NCI-H146 (cell line): ENCODE results near the gene SYS1.
A peak's percentile ranks its signal among the peaks of the same experiment; 100 is the strongest.

Experiments used
- DNase-seq: peaks from one replicate; lab custom pipeline; 2025; lab: John Stamatoyannopoulos, UW

The SYS1 gene

DNA sequence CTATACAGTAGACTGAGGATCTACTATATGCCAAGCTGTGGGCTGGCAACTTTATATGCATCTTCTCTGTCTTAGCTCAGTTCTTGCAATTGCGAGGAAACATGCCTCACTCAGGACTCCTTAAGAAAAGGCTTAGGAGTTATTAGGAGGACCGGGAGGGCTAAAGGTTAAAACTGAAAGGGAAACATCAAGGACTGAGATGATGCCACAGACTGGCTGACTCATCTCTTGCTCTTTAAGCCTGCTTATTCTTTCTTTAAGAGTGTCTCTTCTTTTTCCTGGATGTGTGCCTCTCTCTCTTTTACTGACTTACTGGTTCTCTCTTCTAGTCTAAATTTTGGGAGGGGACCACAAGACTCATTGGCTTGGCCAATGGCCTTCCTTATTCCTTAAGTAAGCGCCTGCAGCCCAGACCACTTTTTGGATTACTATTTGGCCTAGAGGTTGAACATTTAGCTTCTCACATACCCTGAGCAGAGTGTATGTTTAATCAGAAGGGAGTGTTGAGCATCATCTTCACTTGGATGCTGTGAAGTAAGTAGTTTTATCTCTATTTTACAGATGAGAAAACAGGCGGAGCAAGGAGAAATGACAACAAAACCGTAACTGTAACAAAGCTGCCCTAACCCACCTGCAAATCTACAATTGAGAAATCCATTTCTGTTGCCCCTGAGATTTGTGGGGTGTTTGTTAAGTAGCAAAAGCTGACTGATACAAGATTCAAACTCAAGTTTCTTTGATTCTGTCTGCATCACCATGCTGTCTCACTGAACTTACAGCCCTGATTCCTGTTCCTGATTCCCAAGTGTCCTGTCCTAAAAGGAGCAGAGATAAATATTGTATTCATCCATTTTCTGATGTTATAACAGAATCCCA, 7.5 kb upstream of the SYS1 start:
- DNase-seq: no peak

DNA sequence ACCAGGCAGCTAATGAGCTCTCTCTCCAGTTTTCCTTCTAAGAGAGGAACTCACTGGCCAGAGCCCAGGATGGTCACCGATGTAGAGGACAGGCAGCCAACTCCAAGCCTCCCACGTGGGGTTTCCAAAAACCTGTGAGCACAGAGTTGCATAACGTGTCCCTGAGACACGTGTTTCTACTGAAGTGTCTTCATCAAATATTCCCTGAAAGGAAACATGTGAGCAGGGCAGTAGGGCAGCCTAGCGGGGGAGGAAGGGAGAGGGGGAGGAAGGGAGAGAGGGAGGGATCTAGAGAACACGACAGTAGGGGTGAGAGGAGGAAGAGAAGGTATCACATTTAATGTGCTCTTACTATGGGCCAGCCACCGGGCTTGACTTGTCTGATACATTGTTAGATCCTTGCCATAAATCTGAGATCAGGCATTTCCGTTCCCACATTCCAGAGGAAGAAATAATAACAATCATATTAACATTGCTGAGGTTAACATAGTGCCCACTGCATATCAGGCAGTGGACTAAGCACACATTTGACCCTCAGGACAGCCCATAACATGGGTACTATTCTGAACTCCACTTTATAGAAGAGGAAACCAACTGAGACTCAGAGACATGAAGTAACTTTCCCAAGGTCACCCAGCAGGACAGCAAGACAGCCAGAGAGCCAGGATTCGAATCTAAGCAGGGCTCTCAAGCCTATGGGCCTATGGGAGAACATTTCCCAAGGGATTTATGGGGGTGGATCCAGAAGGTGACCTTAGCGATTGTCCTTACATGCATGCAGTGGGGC, 4.5 kb upstream of the SYS1 start:
- no peak for DNase-seq

DNA sequence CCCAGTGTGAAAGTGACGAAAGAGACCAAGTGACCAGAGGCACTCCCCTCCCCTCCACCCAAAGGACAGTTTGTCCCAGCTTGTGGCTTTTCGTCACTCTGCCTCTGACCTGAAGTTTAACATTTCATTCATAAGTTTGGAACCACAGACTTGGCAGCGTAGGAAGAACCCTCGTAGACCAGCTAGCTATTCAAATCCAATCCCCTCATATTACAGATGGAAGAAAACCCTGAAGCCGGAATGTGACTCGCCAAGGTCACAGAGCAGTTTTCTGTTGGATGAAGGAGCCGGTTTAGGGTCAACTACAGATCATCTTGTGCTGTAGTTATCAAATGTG, 3.9 kb upstream of the SYS1 start:
- no peak for DNase-seq

DNA sequence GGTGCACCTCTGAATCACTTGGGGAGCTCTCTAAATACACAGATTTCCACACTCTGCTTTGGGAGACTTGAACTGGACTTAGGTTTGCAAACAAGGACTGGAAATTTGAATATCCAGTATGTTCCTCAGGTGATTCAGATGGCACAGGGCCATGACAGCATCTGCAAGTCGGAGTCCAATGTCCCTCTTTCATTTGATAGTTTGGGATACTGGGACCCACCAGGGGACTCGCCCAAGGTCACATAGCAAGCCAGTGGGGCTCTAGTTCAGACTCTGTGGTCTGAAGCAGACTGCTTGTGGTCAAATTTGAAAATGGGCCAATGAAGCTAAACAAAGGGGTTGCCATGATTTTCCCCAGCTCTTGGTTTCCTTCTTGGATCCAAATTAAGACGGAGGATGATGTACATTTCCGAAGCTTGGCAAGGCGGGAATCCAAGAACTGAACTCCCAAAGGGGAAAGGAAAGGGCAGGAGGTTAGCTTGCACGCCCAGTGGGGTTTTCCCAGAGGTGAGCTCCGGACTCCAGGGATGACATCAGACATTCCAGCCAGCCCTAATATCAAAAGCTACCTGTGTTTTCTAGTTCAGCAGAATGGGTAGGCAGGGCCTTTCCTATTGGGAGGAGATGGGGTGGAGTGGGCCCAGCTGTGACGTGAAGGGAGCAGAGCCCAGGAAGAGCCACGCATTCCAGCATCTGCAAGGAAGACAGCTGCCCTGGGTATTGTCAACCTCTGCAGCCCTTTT, 3.4 kb upstream of the SYS1 start:
- no peak for DNase-seq

DNA sequence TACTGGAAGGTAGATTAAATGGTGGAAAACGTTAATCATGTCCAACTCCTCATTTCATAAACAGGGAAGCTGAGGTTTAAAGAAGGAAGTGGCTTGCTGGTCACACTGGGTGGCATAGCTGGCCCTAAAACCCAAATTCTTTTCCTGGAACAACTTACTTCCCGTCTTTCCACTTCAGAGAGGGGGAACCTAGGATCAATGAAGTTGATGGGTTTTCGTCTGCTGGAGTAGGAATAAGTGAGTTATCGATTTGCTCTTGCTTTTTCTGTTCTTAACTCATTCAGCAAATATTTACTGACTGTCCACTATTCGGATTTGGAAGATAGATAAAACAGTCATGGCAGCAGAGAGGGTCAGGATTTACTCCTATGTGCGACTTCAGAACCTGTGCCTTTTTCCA, 1.2 kb upstream of the SYS1 start:
- no peak for DNase-seq

DNA sequence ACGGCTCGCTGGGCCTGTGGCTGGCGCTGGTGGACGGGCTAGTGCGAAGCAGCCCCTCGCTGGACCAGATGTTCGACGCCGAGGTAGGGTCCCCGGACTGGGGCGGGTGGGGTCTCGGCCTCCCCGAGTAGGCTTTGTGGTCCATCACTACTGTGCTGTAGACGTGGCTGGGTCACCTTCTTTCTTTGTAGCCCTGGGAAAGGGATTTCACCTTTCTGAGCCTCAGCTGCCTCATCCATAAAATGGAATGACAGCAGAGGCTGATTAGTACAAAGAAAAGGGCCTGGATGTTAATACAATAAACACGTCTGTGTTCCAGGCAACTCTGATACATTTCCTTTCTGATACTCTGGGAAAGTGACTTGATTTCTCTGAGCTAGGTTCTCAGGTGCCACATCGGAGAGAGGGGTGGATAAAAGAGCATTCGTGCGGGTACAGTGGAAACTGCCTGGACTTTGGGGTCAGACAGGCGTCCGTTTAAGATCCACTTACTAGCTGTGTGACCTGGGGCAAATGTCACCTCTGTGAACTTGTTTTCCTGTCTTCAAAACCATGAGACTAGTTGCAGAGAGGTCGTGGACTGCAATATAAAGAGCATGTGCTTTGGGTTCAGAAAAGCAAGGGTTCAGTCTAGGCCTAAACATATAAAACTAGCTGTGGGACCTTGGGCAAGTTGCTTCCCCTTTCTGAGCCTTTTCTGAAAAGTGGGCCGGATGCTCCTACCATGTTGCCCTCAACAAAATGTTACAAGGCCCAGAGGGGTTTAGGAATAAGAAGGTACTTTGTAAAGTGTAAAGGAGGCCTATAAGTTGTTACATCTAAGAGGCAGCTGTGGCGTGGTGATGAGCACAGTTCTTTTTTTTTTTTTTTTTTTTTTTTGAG, 896 bp downstream of the SYS1 start:
- no peak for DNase-seq

DNA sequence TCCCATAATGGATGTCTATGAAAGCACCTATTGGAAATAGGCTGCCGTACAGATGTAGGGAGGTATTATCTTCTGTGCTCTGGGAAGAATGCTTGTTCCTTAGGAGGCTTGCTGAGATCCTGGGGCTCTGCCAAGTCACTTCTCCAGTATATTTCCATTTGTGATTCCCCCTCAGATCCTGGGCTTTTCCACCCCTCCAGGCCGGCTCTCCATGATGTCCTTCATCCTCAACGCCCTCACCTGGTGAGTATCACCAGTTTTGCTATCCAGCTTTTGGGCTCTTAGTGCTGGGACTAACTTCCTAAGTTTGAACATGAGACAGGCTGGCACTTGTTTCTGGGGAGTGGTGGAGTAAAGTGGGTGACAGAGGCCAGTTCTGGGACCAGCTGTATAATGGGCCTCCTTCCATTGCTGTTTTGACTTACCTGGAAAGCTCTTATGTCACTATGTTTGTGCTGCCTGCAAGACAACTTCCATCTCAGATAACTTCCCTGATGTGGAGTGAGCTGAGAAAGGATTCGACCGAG, 2.6 kb downstream of the SYS1 start:
- no peak for DNase-seq

DNA sequence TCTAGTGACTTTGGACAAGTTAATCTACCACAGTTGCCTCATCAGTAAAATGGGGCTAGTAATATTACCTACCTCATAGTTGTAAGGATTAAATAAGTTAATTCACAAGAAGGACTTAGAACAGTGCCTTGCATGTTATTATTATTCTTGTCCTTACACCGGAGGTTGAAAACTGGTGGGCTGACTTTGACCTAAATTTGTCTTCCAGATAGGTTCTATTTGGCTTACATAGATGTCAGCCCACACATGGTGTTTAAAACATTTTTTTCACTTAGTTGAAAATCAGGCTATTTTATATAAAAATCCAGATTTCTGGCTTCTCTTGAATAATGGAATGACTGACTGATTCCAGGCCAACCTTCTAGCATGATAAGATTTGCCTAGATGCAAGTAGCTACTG, 3.2 kb downstream of the SYS1 start:
- no peak for DNase-seq

DNA sequence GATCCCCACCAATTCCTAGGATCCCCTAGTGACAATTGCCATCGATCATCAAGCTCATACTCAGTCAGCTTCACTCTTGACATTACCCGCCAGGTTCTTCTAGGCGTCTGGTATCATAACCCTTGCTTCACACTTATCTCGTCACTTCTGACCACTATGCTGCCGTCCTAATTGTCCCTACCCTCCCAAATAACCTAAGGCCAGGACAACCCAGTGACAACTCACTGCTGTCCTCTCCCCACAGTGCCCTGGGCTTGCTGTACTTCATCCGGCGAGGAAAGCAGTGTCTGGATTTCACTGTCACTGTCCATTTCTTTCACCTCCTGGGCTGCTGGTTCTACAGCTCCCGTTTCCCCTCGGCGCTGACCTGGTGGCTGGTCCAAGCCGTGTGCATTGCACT, 3.7 kb downstream of the SYS1 start:
- no peak for DNase-seq

DNA sequence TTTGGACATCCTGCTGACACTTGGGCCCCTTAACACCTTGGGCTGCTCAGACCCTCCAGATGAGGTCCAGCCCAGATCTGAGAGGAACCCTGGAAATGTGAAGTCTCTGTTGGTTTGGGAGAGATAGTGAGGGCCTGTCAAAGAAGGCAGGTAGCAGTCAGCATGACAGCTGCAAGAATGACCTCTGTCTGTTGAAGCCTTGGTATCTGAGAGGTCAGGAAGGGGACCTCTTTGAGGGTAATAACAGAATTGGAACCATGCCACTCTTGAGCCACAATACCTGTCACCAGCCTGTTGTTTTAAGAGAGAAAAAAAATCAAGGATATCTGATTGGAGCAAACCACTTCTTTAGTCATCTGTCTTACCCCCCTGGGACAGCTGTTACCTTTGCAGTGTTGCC, 4.2 kb downstream of the SYS1 start:
- DNase-seq: no peak

DNA sequence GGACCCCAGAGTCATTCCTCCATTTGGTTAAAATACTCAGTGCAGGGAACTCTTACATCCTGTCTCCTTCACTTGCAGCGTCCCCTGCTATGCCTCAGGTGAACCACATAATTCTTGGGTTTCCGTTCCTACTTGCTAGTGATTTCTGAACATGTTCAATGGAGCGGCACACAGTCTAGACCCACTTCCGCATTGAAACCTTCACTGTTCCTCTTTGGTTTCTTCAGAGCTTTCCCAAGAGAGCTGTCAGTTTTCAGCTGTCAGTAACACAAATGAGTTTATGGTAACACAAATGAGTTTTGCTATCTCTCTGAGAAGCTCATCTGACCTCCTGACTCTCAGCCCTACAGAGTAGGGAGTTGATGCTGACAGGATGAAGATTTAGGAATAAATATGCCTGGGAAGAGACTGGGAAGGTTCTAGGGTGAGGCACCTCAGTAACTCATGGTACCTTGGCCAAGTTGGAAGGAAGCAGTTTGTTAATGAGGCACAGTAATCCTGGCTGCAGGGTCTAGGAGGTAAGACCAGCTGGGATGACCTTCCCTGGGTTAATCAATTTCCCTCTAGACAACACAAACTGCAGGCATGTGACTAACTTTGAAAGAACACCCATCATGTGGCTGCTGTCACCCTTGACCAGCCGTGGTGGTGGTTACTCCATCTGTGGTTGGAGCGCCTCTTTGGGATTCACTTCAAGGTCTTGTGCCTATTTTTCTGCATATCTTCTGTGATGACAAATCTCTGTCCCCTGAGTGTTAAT, 5.4 kb downstream of the SYS1 start:
- no peak for DNase-seq

DNA sequence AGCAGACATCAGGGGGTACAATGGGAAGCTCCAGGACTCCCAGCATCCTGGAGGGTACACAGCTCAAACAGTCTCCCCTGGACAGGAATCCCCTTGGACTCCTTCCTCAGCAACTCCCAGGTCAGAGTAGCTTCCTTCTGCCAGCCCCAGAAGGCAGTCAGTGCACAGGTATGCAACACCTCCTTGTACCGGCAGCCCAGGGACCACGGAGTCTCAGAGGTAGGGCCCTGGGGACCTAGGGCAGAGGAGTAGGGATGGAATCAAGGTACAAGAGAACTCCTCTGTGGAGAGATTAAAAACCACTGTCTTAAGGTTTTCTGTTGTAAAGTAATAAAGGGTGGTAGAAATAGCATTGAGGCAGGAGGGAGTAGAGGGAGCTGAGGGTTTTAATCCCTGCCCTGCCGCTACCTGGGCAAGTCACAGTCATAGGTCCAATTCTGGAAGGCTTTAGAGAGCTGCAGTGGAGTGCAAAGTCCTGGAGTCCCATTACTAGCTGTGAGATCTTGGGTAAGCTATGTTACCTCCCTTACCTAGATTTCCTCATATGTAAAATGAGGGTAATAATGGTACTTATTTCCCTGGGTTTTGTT, 7.7 kb downstream of the SYS1 start:
- no peak for DNase-seq

DNA sequence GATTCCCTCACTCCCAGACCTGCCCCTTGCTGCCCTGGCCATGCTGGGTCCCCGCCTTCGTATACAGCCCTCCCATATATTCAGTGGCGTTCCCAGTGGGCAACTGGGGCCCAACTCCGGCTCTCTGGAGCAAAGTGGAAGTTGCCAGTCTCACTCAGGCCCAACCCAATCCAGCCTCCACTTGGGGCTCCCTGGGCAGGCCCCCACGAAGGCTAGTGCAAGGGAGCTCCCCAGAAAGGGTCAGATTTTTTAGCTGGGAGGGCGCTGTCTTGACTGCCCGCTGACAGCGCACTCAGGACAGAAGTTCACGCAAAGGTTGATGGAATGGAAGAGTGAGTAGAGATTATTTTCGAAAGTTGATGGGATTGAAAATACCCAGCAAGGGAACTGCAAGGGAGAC, 9.3 kb downstream of the SYS1 start:
- DNase-seq: no peak

DNA sequence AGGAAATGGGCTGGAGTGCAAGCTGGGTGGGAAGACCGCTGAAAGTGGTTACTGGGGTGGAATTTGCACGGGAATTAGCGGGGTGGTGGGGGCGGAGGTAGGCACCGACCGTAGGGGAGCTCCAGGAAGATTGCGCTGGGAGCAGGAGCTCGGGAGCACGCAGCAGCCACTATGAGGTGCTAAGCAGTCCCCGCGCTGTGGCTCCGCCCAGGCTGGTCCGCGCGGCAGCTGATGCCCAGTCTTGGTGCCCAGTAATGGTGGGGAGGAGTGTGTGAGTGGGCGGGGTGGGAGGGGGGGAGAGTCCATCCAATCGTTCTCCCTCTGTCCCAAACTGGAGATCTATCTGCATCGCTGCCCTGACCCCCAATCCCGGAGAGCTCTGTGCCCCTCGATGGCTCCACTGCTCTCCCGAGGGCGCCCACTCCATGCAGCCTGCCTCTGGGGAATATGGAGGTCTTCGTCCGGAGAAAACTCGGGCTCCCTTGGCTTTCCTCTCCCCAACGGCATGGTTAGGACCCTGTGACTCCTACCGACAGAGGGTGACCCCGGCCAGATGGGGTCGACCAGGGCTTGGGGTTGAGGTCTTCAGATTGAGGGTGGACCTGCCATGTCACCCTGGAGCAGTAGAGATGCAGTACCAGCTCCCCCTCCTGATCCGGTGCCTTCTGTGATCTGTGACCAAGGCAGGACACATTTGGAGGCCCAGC, 9.8 kb downstream of the SYS1 start:
- DNase-seq: no peak

DNA sequence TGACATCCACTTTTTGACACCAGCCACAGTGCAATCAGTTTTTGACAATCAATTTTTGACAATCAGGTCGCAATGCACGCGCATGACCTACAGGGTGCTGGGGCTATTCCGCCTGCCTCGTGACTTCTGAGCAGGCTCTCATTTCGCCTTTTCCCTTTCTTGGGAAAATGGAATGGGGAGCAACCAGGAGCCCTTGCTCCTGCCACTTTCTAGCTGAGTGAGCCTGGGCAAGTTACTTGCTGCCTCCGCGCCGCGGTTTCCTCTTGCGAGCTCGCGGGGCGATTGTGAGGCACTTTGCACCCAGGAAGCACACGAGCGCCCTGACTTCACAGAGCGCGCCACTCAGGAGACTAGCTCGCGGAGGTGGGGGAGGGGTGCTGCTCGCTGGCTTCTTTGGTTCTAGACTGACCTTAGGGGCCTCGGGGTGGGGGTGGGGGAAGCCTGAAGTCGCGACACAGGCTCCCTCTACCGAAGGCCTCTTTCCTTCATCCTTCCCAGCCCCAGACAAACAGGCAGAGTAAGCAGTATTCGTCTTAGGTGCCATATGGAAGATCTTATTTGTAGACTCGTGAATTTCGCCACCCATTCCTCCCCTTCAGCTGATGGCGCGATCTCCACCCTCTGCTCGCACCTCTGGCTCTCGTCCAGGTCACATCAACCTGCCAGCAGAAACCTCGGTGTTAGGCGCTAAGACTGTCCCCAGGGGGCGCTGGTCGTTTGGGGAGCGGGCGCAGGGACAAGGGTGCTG, 10.6 kb downstream of the SYS1 start:
- peak; percentile 84 for DNase-seq

DNA sequence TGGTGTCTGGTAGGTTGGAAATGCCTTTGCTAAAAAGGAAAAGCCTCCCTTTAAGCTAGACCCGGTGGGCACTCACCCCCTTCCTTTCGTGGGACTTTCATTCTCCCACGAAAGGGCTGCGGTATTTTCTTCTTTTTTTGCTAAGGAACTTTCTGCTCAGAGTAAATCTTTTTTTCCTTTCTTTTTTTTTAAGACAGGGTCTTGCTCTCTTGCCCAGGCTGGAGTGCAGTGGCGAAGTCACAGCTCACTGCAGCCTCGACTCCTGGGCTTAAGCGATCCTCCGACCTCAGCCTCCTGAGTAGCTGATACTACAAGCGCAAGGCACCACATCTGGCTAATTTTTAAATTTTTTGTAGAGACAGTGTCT, 11.1 kb downstream of the SYS1 start:
- no peak for DNase-seq

DNA sequence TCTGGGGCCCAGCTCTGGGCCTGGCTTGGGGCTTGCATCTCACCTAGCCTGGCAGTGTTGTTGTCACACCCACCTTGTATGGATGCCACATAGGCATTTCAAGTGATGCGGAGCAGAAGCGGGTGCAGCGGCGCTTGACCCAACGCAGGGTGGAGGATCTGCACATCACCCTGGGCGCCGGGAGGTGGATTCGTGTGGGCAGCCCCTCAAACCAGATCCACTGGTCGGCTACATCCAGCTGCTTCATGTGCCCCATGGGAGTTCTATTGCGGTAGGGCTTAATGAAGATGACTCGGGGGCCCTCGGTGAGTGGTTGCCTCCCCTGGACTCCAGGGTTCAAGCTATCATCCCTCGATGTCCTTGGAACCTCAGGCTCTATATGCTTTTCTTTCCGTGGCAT, 12.0 kb downstream of the SYS1 start:
- DNase-seq: no peak

DNA sequence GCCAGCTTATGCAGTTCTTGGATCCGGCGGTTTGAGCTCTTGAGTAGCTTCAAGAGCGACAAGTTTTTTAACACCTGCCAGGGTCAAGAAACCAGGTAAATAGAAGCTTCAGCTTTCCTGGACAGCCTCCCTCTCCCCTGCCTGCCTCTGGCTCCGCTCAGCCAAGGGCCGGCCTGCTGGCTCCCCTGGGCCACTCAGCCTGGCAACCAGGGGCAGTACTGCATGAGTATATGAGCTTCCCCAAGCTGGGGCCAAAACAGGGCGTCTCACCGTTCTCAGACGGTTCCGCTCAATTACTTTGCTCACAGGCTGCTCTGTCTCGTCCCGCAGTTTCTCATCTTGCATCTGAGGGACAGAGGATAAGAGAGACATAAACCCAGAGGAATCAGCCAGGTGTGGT, 14.3 kb downstream of the SYS1 start:
- no peak for DNase-seq

DNA sequence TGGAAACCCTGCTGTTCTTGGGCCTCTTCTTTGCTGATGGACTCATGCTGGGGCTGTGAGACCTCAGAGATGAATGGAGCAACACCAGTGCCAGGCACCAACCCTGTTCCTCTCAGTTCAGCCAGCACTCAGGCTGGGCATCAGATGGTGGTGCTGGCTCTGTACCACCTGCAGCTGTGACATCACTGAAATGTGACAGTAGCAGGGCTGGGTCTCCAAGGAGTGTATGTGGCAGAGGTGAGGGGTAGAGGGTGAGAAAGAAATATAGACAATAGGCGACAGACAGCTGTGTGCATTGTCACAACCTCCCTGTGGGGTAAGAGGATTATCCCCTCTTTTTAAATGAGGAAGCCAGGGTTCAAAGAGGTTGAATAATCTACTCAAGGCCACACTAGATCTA, 15.2 kb downstream of the SYS1 start, which contains the start of gene TP53TG5:
TSS of gene TP53TG5 (minus strand) at position 135 of the 400 bp plus-strand sequence. CDS start at position 46, 89 bp downstream.
- no peak for DNase-seq
